ENCODE results near the gene LINC00237.

The LINC00237 gene

DNA sequence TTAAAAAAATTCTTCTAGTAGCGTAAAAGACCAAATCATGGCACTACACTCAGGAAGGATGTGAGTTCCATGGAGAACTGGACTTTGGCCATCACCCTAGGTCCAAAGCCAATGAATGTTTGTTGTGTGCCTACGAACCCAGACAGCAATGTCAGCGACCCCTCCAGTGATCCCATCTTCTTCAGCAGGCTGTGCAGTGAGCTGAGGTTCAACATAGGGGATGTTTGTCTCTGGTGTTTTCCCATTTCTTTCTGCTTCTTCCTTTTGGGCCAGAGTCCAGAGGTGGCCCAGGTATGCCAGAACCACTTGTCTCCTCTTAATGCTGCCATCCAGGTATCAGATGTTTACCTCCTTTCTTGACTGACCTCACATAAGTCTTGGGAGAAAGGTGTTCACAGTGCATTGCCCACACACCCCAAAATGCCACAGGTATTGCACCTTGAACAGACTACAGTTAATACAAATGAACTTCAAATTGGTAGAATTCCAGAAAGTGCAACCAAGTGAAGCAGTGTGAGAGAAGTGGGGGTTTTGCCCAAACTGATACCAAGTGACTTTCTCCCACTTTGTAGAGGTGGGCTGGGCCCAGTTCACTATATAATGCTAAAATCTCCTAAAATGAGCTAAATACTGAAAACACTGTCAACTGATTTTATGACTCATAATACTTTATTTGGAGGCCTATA lies 33.9 kb upstream of the LINC00237 start:
- peaks cover 3% of the 10 kb centered on the region for H3K36me3 ChIP-seq (ENCODE audit: control insufficient read depth, insufficient read depth, low read length)
- WGBS, 2 experiments (ENCODE audit: insufficient coverage in 2 of 2): 72 to 90% methylated on average over 2 to 3 of the region's 3 CpGs

DNA sequence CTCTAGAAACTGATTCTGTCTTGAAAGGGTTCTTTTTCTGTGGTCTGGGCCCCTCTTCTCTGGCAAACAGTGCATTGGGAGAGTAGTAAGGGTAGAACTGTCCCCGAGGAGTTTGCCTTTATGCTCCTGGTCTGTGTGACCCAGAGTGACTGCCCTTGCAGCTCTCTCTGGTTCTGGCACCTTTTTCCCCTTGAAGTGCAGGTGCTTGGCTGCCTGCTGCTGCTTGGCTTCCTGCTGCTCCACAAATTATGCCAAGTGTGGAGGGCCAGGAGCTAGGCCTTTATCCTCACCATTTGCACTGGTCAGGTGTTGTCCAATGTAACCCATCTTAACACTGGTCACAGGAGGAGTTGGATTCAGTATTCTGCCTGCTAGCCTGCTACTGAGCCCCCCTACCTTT lies 30.9 kb upstream of the LINC00237 start:
- 83 to 90% methylated on average over 1 of the region's 1 CpG for WGBS, 2 experiments (ENCODE audit: insufficient coverage in 2 of 2)
- H3K27ac ChIP-seq (ENCODE audit: low read depth, low read length, severe bottlenecking): no peak overlapping the region
- H3K36me3 ChIP-seq (ENCODE audit: control insufficient read depth, insufficient read depth, low read length): peaks cover 3% of the 10 kb centered on the region
- no peaks in the 10 kb centered on the region for H3K4me1 ChIP-seq (ENCODE audit: control insufficient read depth, insufficient read depth, low read length, poor library complexity, severe bottlenecking)
- no peaks in the 10 kb centered on the region for H3K9me3 ChIP-seq (ENCODE audit: control insufficient read depth, low read length)
- no peak overlapping the region for H3K4me3 ChIP-seq (ENCODE audit: extremely low read depth, insufficient read depth, low read length, poor library complexity, severe bottlenecking)

More for the DNA sequence above, 33.9 kb upstream of the LINC00237 start:
- no peaks in the 10 kb centered on the region for H3K4me1 ChIP-seq (ENCODE audit: control insufficient read depth, insufficient read depth, low read length, poor library complexity, severe bottlenecking)
- H3K9me3 ChIP-seq (ENCODE audit: control insufficient read depth, low read length): no peaks in the 10 kb centered on the region
- H3K4me3 ChIP-seq (ENCODE audit: extremely low read depth, insufficient read depth, low read length, poor library complexity, severe bottlenecking): no peak overlapping the region
- no peak overlapping the region for H3K27ac ChIP-seq (ENCODE audit: low read depth, low read length, severe bottlenecking)

DNA sequence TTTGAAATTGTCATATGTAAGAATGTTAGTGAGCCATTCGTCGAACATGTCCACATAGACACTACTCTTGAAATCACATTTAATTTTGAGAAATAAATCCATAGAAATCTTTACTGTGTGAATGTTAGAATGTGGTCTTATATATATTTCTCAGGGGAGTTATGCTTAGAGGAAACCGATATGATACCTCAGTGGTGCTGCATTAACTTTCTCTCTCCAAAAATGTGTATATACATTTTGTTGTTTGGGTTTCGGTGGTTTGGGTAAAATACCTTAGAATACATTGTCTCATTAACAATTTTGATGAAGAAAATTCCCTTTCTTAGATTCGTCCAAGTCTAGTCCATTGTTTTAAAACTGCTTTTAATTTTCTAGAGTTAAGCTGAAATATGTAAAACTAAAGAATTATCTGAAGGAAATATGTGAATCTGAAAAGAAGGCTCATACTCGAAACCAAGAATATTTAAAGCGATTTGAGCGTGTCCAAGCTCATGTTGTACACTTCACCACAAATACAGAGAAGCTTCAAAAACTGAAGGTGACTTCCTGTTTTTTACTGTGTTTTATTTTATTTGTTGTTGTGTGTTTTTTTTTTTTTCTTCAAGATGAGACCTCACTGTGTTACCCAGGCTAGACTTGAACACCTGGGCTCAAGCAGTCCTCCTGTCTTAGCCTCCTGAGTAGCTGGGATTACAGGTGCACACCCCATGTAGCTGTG lies 30.0 kb upstream of the LINC00237 start:
- H3K36me3 ChIP-seq (ENCODE audit: control insufficient read depth, insufficient read depth, low read length): peaks cover 3% of the 10 kb centered on the region
- H3K27ac ChIP-seq (ENCODE audit: low read depth, low read length, severe bottlenecking): no peak overlapping the region
- no peaks in the 10 kb centered on the region for H3K4me1 ChIP-seq (ENCODE audit: control insufficient read depth, insufficient read depth, low read length, poor library complexity, severe bottlenecking)
- H3K4me3 ChIP-seq (ENCODE audit: extremely low read depth, insufficient read depth, low read length, poor library complexity, severe bottlenecking): no peak overlapping the region
- WGBS, 2 experiments (ENCODE audit: insufficient coverage in 2 of 2): 64% methylated on average over 3 of the region's 8 CpGs; no CpG with 5 or more reads in 1 of the 2 experiments
- H3K9me3 ChIP-seq (ENCODE audit: control insufficient read depth, low read length): no peaks in the 10 kb centered on the region

DNA sequence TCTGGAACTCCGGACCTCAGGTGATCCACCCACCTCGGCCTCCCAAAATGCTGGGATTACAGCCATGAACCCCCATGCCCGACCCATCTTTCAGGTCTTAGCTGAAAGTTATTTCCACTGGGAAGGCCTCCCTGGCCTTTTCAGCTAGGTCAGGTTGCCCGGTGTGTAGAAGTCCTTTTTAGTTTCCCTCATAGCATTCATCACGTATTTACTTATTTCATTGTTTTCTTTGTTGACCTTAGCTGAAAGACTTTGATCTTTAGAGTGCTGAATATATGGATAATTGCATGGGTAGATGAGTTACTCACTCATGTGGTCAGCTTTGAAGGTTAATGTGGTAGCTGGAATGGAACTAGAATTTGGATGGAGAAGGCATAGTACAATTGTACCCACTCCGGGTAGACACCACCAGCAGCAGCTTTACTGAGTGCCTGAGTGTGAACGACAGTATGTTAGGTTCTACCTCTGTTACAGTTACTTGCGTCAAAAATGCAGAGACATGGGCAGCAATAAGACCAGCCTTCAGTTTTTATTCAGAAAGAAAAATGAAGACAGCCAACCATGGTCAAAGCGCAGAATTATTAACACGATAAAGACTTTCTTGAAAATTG lies 28.8 kb upstream of the LINC00237 start:
- Histone ChIP-seq H3K9me3 (ENCODE audit: control insufficient read depth, low read length) (no peaks in the 10 kb centered on the region), H3K36me3 (ENCODE audit: control insufficient read depth, insufficient read depth, low read length) (no peaks in the 10 kb centered on the region), H3K4me1 (ENCODE audit: control insufficient read depth, insufficient read depth, low read length, poor library complexity, severe bottlenecking) (no peaks in the 10 kb centered on the region), H3K27ac (ENCODE audit: low read depth, low read length, severe bottlenecking) (no peak overlapping the region), H3K4me3 (ENCODE audit: extremely low read depth, insufficient read depth, low read length, poor library complexity, severe bottlenecking) (no peak overlapping the region)
- 92 to 95% methylated on average over 8 to 9 of the region's 10 CpGs for WGBS, 2 experiments (ENCODE audit: insufficient coverage in 2 of 2)

DNA sequence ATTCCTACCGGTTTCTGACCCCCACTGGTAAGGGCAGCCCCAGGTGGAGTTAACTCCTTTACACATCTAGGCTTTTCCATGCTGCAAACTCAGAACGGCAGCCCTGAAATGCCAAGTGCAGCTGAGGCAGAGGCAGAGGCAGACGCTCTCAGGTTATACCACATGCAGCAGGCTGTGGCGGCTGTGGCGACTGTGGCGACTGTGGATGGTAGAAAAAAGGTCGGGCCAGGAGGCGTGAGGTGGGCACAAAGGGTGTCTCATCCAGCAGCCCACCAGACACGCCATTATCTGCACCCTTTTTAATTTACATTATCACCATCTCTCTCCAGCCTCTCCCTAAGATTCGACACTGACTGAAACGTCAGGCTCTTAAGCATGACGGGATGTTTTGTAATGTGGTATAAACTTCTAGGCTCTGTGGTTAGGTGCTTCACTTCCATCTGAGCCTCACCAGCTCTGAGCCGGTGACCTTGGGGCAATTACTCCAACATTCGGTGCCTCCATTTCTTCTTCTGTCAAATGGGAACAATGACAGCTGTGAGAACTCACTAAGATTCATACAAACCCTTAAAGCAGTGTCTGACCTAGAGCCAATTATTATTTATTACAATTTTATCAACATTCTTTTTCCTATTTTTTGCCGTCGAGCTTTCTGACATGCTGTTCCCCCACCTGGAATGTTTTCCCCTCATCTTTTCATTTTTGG lies 27.9 kb upstream of the LINC00237 start:
- Histone ChIP-seq H3K36me3 (ENCODE audit: control insufficient read depth, insufficient read depth, low read length) (no peaks in the 10 kb centered on the region), H3K9me3 (ENCODE audit: control insufficient read depth, low read length) (no peaks in the 10 kb centered on the region), H3K4me3 (ENCODE audit: extremely low read depth, insufficient read depth, low read length, poor library complexity, severe bottlenecking) (no peak overlapping the region), H3K4me1 (ENCODE audit: control insufficient read depth, insufficient read depth, low read length, poor library complexity, severe bottlenecking) (no peaks in the 10 kb centered on the region), H3K27ac (ENCODE audit: low read depth, low read length, severe bottlenecking) (no peak overlapping the region)
- WGBS, 2 experiments (ENCODE audit: insufficient coverage in 2 of 2): 95 to 96% methylated on average over 12 of the region's 16 CpGs

DNA sequence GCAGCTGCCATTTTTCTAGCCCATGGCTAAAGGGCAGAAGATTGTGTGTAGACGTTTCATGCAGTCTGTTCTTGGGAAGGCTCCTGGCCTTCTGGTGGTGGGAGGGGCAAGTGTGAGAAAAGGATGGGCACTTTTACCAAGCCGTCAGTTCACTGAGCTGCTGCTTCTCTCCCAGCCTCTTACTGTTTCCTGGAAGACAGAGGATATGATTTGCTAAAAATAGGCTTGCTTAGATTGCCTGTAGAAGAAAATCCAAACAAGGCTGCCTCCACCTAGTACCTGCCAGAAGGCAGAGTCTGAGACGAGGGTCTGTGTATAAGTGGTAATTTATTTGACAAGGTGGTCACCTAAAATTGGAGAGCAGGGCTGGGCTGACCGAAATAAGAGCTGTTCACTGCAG lies 27.2 kb upstream of the LINC00237 start:
- no peak overlapping the region for H3K4me3 ChIP-seq (ENCODE audit: extremely low read depth, insufficient read depth, low read length, poor library complexity, severe bottlenecking)
- H3K36me3 ChIP-seq (ENCODE audit: control insufficient read depth, insufficient read depth, low read length): no peaks in the 10 kb centered on the region
- WGBS, 2 experiments (ENCODE audit: insufficient coverage in 2 of 2): 83 to 90% methylated on average over 2 to 3 of the region's 4 CpGs

DNA sequence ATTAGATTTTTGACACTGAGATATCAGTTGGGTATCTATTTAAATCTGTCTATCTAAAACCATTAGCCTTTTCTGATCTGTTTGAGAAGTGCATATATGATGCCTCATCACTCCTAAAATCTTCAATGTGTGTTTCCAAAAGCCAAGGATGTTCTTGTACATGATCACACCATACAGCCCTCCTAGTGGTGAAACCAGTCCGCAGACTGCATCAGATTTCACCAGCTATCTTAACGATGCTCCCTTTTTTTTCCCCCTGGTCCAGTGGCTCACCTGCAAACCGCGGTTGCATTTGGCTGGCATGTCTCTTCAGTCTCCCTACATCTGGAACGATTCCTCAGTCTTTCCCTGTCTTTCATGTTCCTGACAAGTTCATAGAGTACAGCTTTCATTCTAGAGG lies 23.7 kb upstream of the LINC00237 start:
- no peaks in the 10 kb centered on the region for H3K9me3 ChIP-seq (ENCODE audit: control insufficient read depth, low read length)
- H3K4me1 ChIP-seq (ENCODE audit: control insufficient read depth, insufficient read depth, low read length, poor library complexity, severe bottlenecking): no peaks in the 10 kb centered on the region
- H3K36me3 ChIP-seq (ENCODE audit: control insufficient read depth, insufficient read depth, low read length): no peaks in the 10 kb centered on the region
- H3K4me3 ChIP-seq (ENCODE audit: extremely low read depth, insufficient read depth, low read length, poor library complexity, severe bottlenecking): no peak overlapping the region
- no peak overlapping the region for H3K27ac ChIP-seq (ENCODE audit: low read depth, low read length, severe bottlenecking)
- 79 to 88% methylated on average over 5 of the region's 5 CpGs for WGBS, 2 experiments (ENCODE audit: insufficient coverage in 2 of 2)

More for the DNA sequence above, 27.2 kb upstream of the LINC00237 start:
- no peak overlapping the region for H3K27ac ChIP-seq (ENCODE audit: low read depth, low read length, severe bottlenecking)
- no peaks in the 10 kb centered on the region for H3K4me1 ChIP-seq (ENCODE audit: control insufficient read depth, insufficient read depth, low read length, poor library complexity, severe bottlenecking)
- no peaks in the 10 kb centered on the region for H3K9me3 ChIP-seq (ENCODE audit: control insufficient read depth, low read length)

DNA sequence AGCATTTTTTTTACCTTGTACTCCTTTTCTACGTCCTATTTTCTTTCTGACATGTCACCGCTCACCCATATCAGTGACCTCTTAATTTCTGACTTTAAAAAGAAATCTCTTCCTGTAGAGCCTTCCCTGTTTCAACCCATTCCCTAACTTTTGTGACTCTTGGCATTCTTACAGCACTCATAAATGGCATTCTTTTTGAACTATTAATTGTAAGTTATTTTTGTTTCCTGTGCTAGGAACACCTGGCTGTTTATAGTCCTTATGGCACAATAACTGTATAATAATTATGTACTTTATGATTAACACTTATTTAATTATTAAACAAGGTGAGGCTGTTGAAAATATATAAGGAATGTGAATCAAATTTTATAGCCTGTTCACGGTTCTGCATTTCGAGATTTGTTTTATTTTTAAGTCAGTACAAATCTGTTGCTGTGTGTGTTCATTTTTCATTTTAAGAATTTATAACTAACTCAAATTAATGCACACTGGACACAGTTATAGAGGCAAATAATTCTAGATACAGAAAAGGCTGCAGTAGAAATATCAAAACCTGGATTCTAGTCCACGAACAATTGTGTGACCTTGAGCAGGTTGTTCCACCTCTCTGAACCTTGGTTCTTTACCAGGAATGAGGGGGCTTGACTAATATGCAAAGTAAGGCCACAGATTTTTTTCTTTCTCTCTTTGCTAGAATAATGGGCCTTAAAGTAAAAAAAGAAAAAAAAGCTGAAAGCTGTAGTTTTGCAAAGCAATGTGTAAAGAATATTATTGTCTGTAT lies 21.2 kb upstream of the LINC00237 start:
- H3K27ac ChIP-seq (ENCODE audit: low read depth, low read length, severe bottlenecking): no peak overlapping the region
- H3K4me3 ChIP-seq (ENCODE audit: extremely low read depth, insufficient read depth, low read length, poor library complexity, severe bottlenecking): no peak overlapping the region
- no peaks in the 10 kb centered on the region for H3K4me1 ChIP-seq (ENCODE audit: control insufficient read depth, insufficient read depth, low read length, poor library complexity, severe bottlenecking)
- WGBS, 2 experiments (ENCODE audit: insufficient coverage in 2 of 2): 91 to 92% methylated on average over 2 to 3 of the region's 5 CpGs
- H3K36me3 ChIP-seq (ENCODE audit: control insufficient read depth, insufficient read depth, low read length): no peaks in the 10 kb centered on the region
- H3K9me3 ChIP-seq (ENCODE audit: control insufficient read depth, low read length): no peaks in the 10 kb centered on the region

DNA sequence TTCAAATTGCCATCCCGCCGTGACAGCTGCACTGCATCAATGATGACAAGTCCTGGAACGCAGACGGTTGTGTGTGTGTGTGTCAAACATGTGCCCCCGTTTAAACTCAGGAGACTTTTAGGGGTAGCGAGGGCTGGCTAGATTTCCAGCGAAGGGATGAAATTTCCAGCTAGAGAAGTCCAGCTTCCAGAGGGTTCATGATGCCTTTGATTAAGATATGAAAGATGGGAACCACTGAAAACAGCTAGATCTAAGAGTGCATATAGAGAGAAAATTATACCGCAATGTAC lies 20.4 kb upstream of the LINC00237 start:
- H3K4me1 ChIP-seq (ENCODE audit: control insufficient read depth, insufficient read depth, low read length, poor library complexity, severe bottlenecking): no peaks in the 10 kb centered on the region
- H3K27ac ChIP-seq (ENCODE audit: low read depth, low read length, severe bottlenecking): no peak overlapping the region
- H3K36me3 ChIP-seq (ENCODE audit: control insufficient read depth, insufficient read depth, low read length): no peaks in the 10 kb centered on the region
- peak overlapping the region; percentile 86 for H3K4me3 ChIP-seq (ENCODE audit: extremely low read depth, insufficient read depth, low read length, poor library complexity, severe bottlenecking)
- no peaks in the 10 kb centered on the region for H3K9me3 ChIP-seq (ENCODE audit: control insufficient read depth, low read length)
- 16 to 21% methylated on average over 5 to 6 of the region's 8 CpGs for WGBS, 2 experiments (ENCODE audit: insufficient coverage in 2 of 2)

DNA sequence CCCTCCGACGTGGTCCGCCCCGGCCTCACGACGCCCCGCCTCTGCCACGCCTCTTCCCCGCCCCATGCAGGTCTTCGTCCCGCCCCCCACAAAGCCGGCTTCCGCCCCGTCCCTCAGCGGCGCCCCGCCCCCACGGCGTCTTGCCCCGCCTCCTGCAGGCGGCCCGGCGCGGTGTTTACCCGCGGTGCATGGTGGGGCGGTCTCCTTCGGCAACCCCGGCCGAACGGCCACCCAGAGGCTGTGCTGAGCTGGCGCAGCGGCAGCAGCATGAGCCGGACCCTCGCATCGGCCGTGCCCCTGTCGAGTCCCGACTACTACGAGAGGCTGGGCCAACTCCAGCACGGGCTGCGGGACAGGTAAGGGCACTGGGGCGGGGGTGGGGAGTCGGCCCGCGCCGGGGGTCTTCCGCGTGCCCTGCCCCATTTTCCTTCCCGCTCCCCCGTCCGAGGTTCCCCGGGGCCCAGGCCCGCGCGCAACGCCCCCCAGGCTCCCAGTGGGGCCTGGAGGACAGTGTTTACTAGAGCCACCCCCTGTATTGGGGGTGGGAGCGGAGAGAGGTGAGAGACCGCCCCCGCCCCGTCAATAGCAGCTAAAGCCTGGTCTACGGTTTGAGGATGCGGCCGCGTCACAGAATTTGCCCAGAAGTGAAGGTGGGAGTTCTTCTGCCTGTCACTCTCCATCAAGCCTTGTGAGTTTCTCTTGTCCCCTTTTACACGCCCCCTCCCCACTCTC lies 19.9 kb upstream of the LINC00237 start, which contains the start of gene KIZ:
Gene KIZ, plus strand, starts transcription at position 234 of the 732 bp plus-strand sequence. Its CDS starts 34 bp downstream, at position 268.
- no peaks in the 10 kb centered on the region for H3K36me3 ChIP-seq (ENCODE audit: control insufficient read depth, insufficient read depth, low read length)
- H3K9me3 ChIP-seq (ENCODE audit: control insufficient read depth, low read length): no peaks in the 10 kb centered on the region
- peak within 1 kb of the TSS; percentile 81 for H3K27ac ChIP-seq (ENCODE audit: low read depth, low read length, severe bottlenecking)
- 0 to 1% methylated on average over 28 to 41 of the region's 66 CpGs for WGBS, 2 experiments (ENCODE audit: insufficient coverage in 2 of 2)
- H3K4me3 ChIP-seq (ENCODE audit: extremely low read depth, insufficient read depth, low read length, poor library complexity, severe bottlenecking): peak within 1 kb of the TSS; percentile 86
- no peaks in the 10 kb centered on the region for H3K4me1 ChIP-seq (ENCODE audit: control insufficient read depth, insufficient read depth, low read length, poor library complexity, severe bottlenecking)
